C4-2B (cell line): Measurements from ENCODE around the gene NPHP4.
"Not testable (repeated sequence)": the region's sequence is repeated elsewhere in the genome, so short reads cannot be mapped to it uniquely, and the experiment has no call there.

ENCODE experiments used
- ZFX ChIP-seq: fragments of 450-650 bp; IDR thresholded peaks from 2 replicates; pipeline ENCODE4 v1.6.1; 2017
- TF ChIP-seq, protein P1 (sequence below): fragments of 450-650 bp; conservative IDR thresholded peaks from 2 replicates; pipeline ENCODE4 v1.5.1; 2017; ENCODE audit warnings: mild to moderate bottlenecking

- TF ChIP-seq, protein P1, sequence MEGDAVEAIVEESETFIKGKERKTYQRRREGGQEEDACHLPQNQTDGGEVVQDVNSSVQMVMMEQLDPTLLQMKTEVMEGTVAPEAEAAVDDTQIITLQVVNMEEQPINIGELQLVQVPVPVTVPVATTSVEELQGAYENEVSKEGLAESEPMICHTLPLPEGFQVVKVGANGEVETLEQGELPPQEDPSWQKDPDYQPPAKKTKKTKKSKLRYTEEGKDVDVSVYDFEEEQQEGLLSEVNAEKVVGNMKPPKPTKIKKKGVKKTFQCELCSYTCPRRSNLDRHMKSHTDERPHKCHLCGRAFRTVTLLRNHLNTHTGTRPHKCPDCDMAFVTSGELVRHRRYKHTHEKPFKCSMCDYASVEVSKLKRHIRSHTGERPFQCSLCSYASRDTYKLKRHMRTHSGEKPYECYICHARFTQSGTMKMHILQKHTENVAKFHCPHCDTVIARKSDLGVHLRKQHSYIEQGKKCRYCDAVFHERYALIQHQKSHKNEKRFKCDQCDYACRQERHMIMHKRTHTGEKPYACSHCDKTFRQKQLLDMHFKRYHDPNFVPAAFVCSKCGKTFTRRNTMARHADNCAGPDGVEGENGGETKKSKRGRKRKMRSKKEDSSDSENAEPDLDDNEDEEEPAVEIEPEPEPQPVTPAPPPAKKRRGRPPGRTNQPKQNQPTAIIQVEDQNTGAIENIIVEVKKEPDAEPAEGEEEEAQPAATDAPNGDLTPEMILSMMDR, result peak; percentile 72
- not testable (repeated sequence) for TF ChIP-seq ZFX
These were observed 98.4 kb downstream of the NPHP4 start for GRCh38 chr1:5893699-5894278.
